Peyer's patch (tissue), 4 donors: ENCODE results near the gene B3GNT7. TPM values are rescaled to one million over a fixed set of nuclear protein-coding genes. Genes with fewer than 3 reads are reported as not detected.

ENCODE experiments used
- DNase-seq, 3 donors: peaks; one replicate each; pipeline ENCODE4 v3.0.0-alpha.2; 2017 to 2019
- H3K27ac ChIP-seq, 4 donors: fragments of 200-600 bp; sonication (generic); one replicate each; pipeline ENCODE4 v1.5.1; 2016 to 2019
- H3K27me3 ChIP-seq, 2 donors: fragments of 200-600 bp; sonication (generic); one replicate each; pipeline ENCODE4 v1.5.1; 2019
- H3K36me3 ChIP-seq, 3 donors: fragments of 200-600 bp; sonication (generic); one replicate each; pipeline ENCODE4 v1.5.1; 2016 to 2019
- H3K4me1 ChIP-seq, 4 donors: fragments of 200-600 bp; sonication (generic); one replicate each; pipeline ENCODE4 v1.5.1; 2016 to 2019
- H3K4me3 ChIP-seq, 4 donors: fragments of 200-600 bp; sonication (generic); 1 replicate in 3 of 4; 2 replicates in 1 of 4; pipeline ENCODE4 v1.5.1; 2016 to 2019; ENCODE audit warnings: mild to moderate bottlenecking in 1 of 4
- H3K9me3 ChIP-seq, 4 donors: fragments of 200-600 bp; sonication (generic); one replicate each; pipeline ENCODE4 v1.5.1; 2016 to 2019; ENCODE audit warnings: mild to moderate bottlenecking in 1 of 4
- CTCF ChIP-seq, 6 experiments: fragments of 450-650 bp in 4 of 6; fragments of 200-600 bp in 2 of 6; sonication (generic) in 1 of 6; IDR thresholded peaks; one replicate each; pipeline ENCODE4 v1.5.1; 2017 to 2019; ENCODE audit warnings: antibody characterized with exemption in 6 of 6, mild to moderate bottlenecking in 3 of 6, moderate library complexity in 1 of 6
- POLR2A ChIP-seq, 2 donors: fragments of 450-650 bp; IDR thresholded peaks; one replicate each; pipeline ENCODE4 v1.5.1; 2017; ENCODE audit warnings: antibody characterized with exemption in 2 of 2, mild to moderate bottlenecking in 2 of 2, moderate library complexity in 2 of 2
- total RNA-seq, 4 donors: library from RNA; depleted of rRNA; stranded (reverse); fragments of >200 nt; gene quantifications; one replicate each; pipeline ENCODE4 v1.1.0, GENCODE V29; 2016

The B3GNT7 gene
- total RNA-seq, 4 donors from 2014 or later: 9.9 to 154 (median 90.3) TPM

- Histone ChIP-seq H3K27ac (no peak overlapping the region), H3K4me1 (no peaks in the 10 kb centered on the region), H3K36me3 (no peaks in the 10 kb centered on the region), H3K9me3 (peaks cover 0 to 3% (median 0%) of the 10 kb centered on the region in 4 donors), H3K4me3 (no peak overlapping the region), H3K27me3 (no peaks in the 10 kb centered on the region)
- no peak for TF ChIP-seq CTCF (IDR thresholded peaks at IDR 0.05)
- no peak for TF ChIP-seq POLR2A (IDR thresholded peaks at IDR 0.05)
- no peak for DNase-seq
Measured at GRCh38 chr2:231384109-231384435, 11.4 kb upstream of the B3GNT7 start.

GRCh38 chr2:231384970-231385369, 10.5 kb upstream of the B3GNT7 start:
- Histone ChIP-seq H3K27ac (no peak overlapping the region), H3K4me3 (no peak overlapping the region), H3K9me3 (peaks cover 0 to 3% (median 0%) of the 10 kb centered on the region in 4 donors), H3K4me1 (no peaks in the 10 kb centered on the region), H3K36me3 (no peaks in the 10 kb centered on the region), H3K27me3 (no peaks in the 10 kb centered on the region)
- TF ChIP-seq CTCF (IDR thresholded peaks at IDR 0.05): no peak
- no peak for TF ChIP-seq POLR2A (IDR thresholded peaks at IDR 0.05)
- no peak for DNase-seq

- H3K4me3 ChIP-seq: no peak overlapping the region
- no peaks in the 10 kb centered on the region for H3K4me1 ChIP-seq
- TF ChIP-seq POLR2A (IDR thresholded peaks at IDR 0.05) (no peak), CTCF (IDR thresholded peaks at IDR 0.05) (no peak)
- H3K9me3 ChIP-seq: peaks cover 0 to 3% (median 0%) of the 10 kb centered on the region in 4 donors
- no peak overlapping the region for H3K27ac ChIP-seq
- DNase-seq: no peak
- H3K36me3 ChIP-seq: no peaks in the 10 kb centered on the region
- H3K27me3 ChIP-seq: no peaks in the 10 kb centered on the region
Measured at GRCh38 chr2:231385429-231385828, 10.1 kb upstream of the B3GNT7 start.

- Histone ChIP-seq H3K36me3 (no peaks in the 10 kb centered on the region), H3K4me3 (no peak overlapping the region), H3K27ac (no peak overlapping the region), H3K4me1 (no peaks in the 10 kb centered on the region), H3K27me3 (no peaks in the 10 kb centered on the region), H3K9me3 (peaks cover 0 to 3% (median 0%) of the 10 kb centered on the region in 4 donors)
- no peak for TF ChIP-seq CTCF (IDR thresholded peaks at IDR 0.05)
- no peak for TF ChIP-seq POLR2A (IDR thresholded peaks at IDR 0.05)
- no peak for DNase-seq
Measured at GRCh38 chr2:231386446-231386845, 9.1 kb upstream of the B3GNT7 start.

GRCh38 chr2:231387904-231388724, 7.4 kb upstream of the B3GNT7 start:
- Histone ChIP-seq H3K27me3 (no peaks in the 10 kb centered on the region), H3K4me3 (no peak overlapping the region), H3K9me3 (peaks cover 0 to 3% (median 0%) of the 10 kb centered on the region in 4 donors), H3K4me1 (peaks cover 0 to under 1% (median 0%) of the 10 kb centered on the region in 4 donors), H3K36me3 (no peaks in the 10 kb centered on the region), H3K27ac (no peak overlapping the region)
- no peak for DNase-seq
- TF ChIP-seq POLR2A (IDR thresholded peaks at IDR 0.05): no peak
- no peak for TF ChIP-seq CTCF (IDR thresholded peaks at IDR 0.05)
